Rectal smooth muscle tissue (tissue), 1 donor: ENCODE results near the gene ATP10A.
A peak's percentile ranks its signal among the peaks of the same experiment; 100 is the strongest.

Source experiments
- H3K27ac ChIP-seq: one replicate; pipeline ENCODE4 v1.7.0; 2013; ENCODE audit warnings: low read depth, low read length, inconsistent platforms
- H3K27me3 ChIP-seq: one replicate; pipeline ENCODE4 v1.7.0; 2013; ENCODE audit warnings: low read length; ENCODE audit not compliant: control insufficient read depth, insufficient read depth
- H3K36me3 ChIP-seq: one replicate; pipeline ENCODE4 v1.7.0; 2013; ENCODE audit warnings: low read length; ENCODE audit not compliant: control insufficient read depth, insufficient read depth
- H3K4me1 ChIP-seq: one replicate; pipeline ENCODE4 v1.7.0; 2013; ENCODE audit warnings: low read length; ENCODE audit not compliant: control insufficient read depth, insufficient read depth
- H3K4me3 ChIP-seq: one replicate; pipeline ENCODE4 v1.7.0; 2013; ENCODE audit warnings: low read length
- H3K9ac ChIP-seq: one replicate; pipeline ENCODE4 v1.7.0; 2013; ENCODE audit warnings: low read length

The ATP10A gene

DNA sequence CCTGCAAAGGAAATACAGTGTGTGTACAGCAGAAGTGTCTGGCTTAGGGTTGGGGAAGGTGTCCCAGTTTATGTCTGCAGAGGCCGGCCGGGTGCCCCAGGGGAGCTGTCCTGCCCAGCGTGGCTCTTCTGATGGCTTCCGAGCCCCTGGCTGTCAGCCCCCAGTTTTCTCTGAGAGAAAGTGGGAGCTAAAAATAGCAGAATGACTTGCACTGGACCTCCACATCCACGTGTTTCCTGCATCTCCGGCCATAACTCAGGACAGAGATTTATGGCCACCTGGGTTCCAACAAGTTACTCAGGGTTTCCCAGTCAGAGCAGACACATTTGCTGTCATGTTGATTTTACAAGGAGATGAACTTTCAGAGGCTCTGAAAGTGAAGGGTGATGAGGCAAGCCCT is 192.0 kb downstream of the ATP10A start:
- Histone ChIP-seq H3K27ac (peak overlapping the region; percentile 49), H3K27me3 (no peaks in the 10 kb centered on the region), H3K9ac (no peak overlapping the region), H3K4me3 (peak overlapping the region; percentile 30), H3K4me1 (peaks cover 12% of the 10 kb centered on the region), H3K36me3 (no peaks in the 10 kb centered on the region)

DNA sequence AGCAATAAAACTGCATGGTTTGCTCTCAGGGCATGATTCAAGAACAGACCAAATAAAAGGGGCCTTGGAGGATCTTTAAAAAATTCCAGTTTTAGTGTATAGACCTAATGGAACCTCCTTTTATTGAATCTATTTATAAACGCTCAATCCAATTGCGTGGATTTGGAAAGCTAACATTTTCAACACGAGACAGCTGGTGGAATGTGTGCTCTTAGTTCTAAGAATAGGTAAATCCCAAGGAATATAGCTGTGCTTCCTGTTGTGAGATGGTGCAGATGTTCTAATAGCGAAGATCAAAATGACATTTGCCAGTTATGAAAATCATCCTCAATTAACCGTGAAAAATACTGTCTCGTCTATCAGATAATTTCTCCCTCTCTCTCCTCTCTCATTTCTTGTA is 192.5 kb downstream of the ATP10A start:
- Histone ChIP-seq H3K4me3 (peak overlapping the region; percentile 30), H3K27me3 (no peaks in the 10 kb centered on the region), H3K27ac (peak overlapping the region; percentile 49), H3K4me1 (peaks cover 12% of the 10 kb centered on the region), H3K36me3 (no peaks in the 10 kb centered on the region), H3K9ac (no peak overlapping the region)

DNA sequence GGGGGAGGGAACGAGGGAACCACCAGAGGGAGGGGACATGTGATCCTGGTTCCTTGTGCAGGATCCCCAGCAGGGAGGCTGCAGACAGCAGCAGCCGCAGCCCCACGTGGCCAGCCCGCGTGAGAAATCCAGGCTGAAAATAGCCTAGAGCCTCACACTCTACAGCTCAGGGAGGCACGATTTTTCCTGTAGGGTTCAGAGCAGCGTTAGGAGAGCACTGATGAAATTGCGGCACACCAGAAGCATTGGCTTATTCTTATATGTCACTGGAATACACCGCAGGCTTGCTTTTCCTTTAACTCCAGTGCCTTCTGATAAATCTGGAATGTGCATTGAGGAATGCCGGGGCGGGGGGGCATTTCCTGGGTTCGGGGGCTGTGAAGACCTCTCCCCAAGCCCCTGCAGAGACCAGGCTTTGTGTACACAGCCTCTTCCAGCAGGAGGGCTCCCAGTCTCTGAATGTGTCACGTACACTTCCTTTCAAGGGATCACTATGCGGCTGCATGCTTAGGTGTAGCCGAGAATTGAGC is 193.0 kb downstream of the ATP10A start:
- H3K9ac ChIP-seq, result no peak overlapping the region
- peak overlapping the region; percentile 11 for H3K27ac ChIP-seq
- H3K4me3 ChIP-seq, result peak overlapping the region; percentile 5
- H3K36me3 ChIP-seq, result no peaks in the 10 kb centered on the region
- H3K27me3 ChIP-seq, result no peaks in the 10 kb centered on the region
- peaks cover 12% of the 10 kb centered on the region for H3K4me1 ChIP-seq

DNA sequence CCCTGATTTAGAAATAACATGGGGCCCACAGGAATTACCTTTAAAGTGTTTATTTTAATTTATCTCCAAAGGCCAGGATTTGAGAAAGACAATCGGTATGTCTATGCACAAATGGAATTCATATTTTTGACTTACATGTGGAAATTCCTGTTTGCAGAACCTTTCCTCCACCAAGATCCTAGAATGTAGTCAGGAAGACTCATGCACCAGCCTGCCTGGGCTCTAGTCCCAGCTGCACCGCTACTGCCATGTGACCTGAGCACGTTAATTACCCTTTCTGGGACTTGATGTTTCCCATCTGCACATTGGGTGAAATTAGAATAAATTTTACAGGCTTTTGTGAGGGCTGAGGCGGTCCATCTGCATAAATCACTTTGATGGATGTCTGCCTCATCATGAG is 194.2 kb downstream of the ATP10A start:
- H3K36me3 ChIP-seq, result no peaks in the 10 kb centered on the region
- H3K27ac ChIP-seq, result no peak overlapping the region
- peaks cover 12% of the 10 kb centered on the region for H3K4me1 ChIP-seq
- H3K4me3 ChIP-seq, result no peak overlapping the region
- H3K27me3 ChIP-seq, result no peaks in the 10 kb centered on the region
- H3K9ac ChIP-seq, result no peak overlapping the region

DNA sequence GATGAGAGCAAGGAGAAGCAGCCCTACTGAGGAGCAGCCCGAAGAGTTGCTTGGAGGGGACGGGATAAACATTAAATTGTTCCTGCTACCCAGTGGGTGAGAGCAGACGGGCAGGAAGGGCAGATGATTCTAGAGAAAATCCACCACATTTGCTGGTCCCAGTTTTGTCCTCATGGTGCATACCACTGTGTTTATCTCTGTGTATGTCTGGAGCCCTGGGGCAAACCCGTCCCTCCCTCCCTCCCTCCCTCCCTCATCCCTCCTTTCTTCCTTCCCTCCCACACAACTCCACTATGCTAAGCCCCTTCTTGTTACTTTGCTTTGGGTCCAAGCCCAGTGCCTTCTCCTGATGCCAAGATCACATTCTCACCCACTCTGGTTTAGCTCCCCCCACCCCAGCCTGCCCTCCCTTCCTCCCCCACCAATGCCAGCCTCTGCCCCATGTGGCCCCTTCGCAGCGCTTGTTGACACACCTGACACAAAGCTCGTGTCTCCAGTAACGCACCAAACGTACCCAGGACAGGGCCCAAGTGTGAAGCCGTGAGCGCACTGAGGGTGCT is 194.8 kb downstream of the ATP10A start:
- H3K27me3 ChIP-seq, result no peaks in the 10 kb centered on the region
- peaks cover 12% of the 10 kb centered on the region for H3K4me1 ChIP-seq
- no peak overlapping the region for H3K27ac ChIP-seq
- H3K36me3 ChIP-seq, result no peaks in the 10 kb centered on the region
- no peak overlapping the region for H3K9ac ChIP-seq
- no peak overlapping the region for H3K4me3 ChIP-seq

DNA sequence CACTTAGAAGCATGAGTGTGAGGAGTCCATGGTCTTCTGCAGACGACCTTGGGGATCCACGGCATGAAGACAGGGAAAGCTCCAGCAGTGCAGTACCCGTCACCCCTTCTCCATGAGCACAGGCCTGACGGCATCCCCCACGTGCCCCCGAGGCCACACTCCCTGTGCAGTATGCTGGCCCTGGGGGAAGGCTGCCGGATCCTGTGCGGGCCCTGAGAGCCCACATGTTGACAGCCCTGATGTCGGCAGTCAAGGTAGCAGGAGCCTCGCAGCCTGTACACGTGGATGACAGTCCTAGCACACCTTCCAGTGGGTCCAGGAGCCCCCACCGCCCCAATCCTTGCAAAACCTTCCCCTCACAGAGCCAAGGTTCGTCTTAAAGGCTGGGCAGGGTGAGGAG is 195.3 kb downstream of the ATP10A start:
- H3K36me3 ChIP-seq, result no peaks in the 10 kb centered on the region
- no peak overlapping the region for H3K4me3 ChIP-seq
- H3K9ac ChIP-seq, result no peak overlapping the region
- H3K27me3 ChIP-seq, result no peaks in the 10 kb centered on the region
- no peak overlapping the region for H3K27ac ChIP-seq
- H3K4me1 ChIP-seq, result peaks cover 12% of the 10 kb centered on the region

DNA sequence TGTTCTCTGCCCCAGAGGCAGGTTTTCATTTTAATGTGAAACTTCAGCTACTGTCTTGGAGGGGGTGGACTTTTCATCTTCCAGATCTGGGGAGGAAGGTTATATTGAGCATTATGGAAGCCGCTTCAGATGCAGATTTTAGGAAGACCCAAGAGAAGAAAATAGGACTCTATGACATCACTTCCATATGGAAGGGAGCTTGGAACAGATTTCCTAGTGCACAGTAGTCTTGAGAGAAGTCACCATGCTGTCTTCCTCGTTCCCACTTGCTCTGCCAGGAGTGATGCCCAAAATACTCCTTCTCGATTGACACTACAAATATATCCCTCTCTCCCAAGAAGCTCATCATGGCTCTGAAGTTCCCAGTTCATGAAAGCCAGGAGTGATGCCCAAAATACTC is 197.2 kb downstream of the ATP10A start:
- Histone ChIP-seq H3K27me3 (no peaks in the 10 kb centered on the region), H3K27ac (no peak overlapping the region), H3K36me3 (no peaks in the 10 kb centered on the region), H3K9ac (no peak overlapping the region), H3K4me1 (peaks cover 4% of the 10 kb centered on the region), H3K4me3 (no peak overlapping the region)

DNA sequence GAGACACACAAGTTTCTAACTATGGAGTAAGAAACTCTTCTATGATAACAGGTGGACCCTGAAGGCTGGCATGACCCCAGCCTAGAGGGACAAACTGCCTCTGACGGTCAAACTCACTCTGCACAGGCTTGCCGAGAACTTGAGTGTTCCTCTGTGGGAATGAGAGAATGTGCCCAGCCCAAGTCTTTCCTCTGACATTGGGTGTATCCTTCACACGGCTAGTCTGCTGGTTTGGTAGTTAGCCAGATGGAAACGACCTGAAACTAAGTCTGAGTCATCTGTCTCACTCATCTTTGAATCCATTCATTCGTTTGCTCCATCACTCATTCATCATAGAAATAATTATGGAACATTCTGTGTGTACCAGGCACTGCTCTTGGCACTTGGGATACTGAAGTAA is 198.4 kb downstream of the ATP10A start:
- H3K36me3 ChIP-seq, result no peaks in the 10 kb centered on the region

DNA sequence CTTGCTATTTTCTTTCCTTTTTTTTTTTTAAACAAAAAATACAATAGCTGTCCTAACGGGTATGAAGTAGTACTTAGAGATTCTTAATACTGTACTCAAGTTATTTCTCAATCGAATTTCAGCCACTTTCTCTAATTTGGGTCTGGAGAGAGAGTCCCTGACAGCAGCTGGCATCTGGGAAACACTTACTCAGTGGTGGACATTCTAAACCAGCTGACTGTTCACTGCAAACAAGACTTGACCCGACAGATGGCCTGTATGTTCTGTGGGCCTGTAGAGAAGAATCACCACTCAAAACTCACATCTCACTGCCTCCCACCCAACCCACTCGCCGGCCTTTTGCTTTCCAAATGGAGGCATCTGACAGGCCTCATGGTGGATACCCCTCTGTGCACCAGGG is 199.6 kb downstream of the ATP10A start:
- Histone ChIP-seq H3K27ac (no peak overlapping the region), H3K4me3 (no peak overlapping the region), H3K27me3 (no peaks in the 10 kb centered on the region), H3K36me3 (no peaks in the 10 kb centered on the region), H3K9ac (no peak overlapping the region), H3K4me1 (no peaks in the 10 kb centered on the region)

More for the DNA sequence above, 198.4 kb downstream of the ATP10A start:
- no peaks in the 10 kb centered on the region for H3K4me1 ChIP-seq
- H3K4me3 ChIP-seq, result no peak overlapping the region
- H3K27ac ChIP-seq, result no peak overlapping the region
- H3K27me3 ChIP-seq, result no peaks in the 10 kb centered on the region
- H3K9ac ChIP-seq, result no peak overlapping the region

DNA sequence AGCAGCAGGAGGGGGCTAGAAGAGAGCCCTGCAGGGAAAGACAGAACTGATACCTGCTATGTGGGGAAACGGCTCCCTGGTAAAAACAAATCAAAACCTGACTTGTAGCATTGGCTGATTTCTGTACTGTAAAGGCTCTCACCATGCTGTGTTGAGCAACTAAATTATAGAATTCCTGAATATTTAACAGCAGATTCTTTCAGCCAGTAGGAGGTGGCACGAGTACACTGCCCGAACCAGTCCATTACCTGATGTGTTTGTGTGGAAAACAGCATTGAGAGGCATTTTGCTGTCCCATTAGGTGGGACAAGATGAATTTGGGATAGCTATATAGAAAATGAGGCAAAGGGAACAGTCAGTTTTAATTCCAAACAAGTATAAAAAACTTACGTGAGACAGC is 201.2 kb downstream of the ATP10A start:
- Histone ChIP-seq H3K4me3 (no peak overlapping the region), H3K4me1 (no peaks in the 10 kb centered on the region), H3K27ac (no peak overlapping the region)

DNA sequence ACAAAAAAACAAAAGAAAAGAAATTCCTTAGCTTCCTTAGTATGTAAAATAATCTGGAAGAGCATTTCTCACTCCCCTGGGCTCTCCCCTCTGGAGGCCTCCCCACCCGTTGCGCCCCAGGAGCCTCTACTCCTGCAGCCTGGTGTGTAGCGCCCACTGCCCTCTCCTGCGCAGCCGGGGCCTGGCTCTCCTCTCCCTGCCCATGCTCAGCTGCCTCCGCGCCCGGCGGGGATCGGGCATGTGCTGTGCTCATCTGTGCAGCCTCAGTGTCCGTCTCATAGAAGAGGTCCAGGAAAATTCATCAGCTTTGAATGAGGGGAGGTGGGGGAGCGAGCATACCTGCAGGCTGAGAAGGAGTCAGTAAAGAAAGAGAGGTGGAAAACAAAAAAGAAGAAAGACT is 203.9 kb downstream of the ATP10A start:
- H3K36me3 ChIP-seq, result no peaks in the 10 kb centered on the region
- H3K27me3 ChIP-seq, result no peaks in the 10 kb centered on the region
- no peak overlapping the region for H3K4me3 ChIP-seq
- H3K9ac ChIP-seq, result no peak overlapping the region
- H3K4me1 ChIP-seq, result no peaks in the 10 kb centered on the region
- no peak overlapping the region for H3K27ac ChIP-seq

More for the DNA sequence above, 201.2 kb downstream of the ATP10A start:
- Histone ChIP-seq H3K27me3 (no peaks in the 10 kb centered on the region), H3K36me3 (no peaks in the 10 kb centered on the region), H3K9ac (no peak overlapping the region)

DNA sequence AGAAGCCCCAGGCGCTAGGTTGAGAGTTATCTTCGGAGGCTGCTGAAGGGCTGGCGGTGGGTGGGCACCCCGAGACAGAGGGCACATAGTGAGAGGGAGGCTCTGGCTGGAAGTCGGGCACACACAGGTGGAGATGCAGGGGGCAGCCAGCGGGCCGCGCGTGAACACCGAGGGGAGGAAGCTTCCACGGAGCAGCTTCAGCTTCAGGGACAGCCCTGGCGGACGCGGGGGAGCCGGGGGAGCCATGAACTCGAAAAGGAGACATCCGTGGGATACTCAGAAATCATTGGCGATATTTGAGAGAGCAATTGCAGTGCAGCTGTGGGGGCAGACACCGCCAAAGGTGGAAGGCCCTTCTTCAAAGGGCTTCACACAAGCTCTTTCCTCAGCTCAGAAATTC is 204.6 kb downstream of the ATP10A start:
- Histone ChIP-seq H3K4me1 (no peaks in the 10 kb centered on the region), H3K9ac (no peak overlapping the region), H3K27ac (no peak overlapping the region), H3K27me3 (no peaks in the 10 kb centered on the region), H3K36me3 (no peaks in the 10 kb centered on the region), H3K4me3 (no peak overlapping the region)

DNA sequence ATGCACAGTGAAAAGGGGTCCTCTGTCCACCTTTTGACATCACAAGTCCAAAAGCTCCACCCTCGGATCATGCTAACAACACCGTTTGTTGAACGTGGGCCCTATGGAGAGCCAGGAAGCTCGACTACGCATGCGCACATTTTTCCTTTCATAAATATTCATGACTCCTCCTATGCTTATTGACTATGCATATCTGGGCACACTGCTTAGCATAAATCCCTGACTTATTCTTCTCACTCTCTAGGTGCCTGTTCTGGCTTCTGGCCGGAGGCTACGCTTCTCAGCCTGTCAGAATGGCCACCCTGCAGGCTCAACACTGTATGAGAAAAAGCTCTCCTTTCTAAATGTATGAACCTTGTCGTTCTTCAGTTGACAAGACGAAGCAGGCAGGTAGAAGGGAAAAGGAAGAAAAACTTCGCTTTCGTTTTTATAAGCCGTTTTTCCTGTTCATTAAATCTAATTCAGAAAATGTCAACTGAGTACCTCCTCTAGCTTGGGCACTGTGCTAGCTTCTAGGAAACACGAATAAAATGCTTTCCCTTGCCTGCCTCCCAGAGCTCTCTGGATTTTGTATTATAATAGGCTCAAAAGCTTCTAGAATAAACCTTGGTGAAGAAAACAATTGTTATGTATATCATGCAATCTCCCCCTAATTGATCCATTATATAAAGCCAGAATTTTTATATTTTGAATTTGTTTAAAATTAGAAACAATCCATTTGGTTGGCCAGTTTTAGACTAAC is 207.7 kb downstream of the ATP10A start:
- H3K27ac ChIP-seq, result no peak overlapping the region

More for the DNA sequence above, 207.7 kb downstream of the ATP10A start:
- Histone ChIP-seq H3K4me1 (no peaks in the 10 kb centered on the region), H3K27me3 (no peaks in the 10 kb centered on the region), H3K4me3 (no peak overlapping the region), H3K36me3 (no peaks in the 10 kb centered on the region), H3K9ac (no peak overlapping the region)
